Stromal cell of bone marrow (primary cell): ENCODE data around the gene ILDR1.
"Not testable (repeated sequence)": the region's sequence is repeated elsewhere in the genome, so short reads cannot be mapped to it uniquely, and the experiment has no call there.

ENCODE experiments used
- DNase-seq: peaks from one replicate; pipeline ENCODE4 v3.0.0-alpha.2; 2012; ENCODE audit warnings: low read depth

The ILDR1 gene

GRCh38 chr3:121942116-121942786, 79.8 kb downstream of the ILDR1 start:
- DNase-seq = no peak

GRCh38 chr3:121941592-121941991, 80.5 kb downstream of the ILDR1 start:
- no peak for DNase-seq

GRCh38 chr3:121938141-121938855, 83.7 kb downstream of the ILDR1 start:
- DNase-seq = not testable (repeated sequence)
